Thyroid gland (tissue), 4 donors: ENCODE measurements around the gene MTUS2.

Experiments used
- CTCF ChIP-seq, 6 experiments: fragments of 200-600 bp in 3 of 6; fragments of 450-650 bp in 3 of 6; sonication (generic) in 3 of 6; IDR thresholded peaks; one replicate each; pipeline ENCODE4 v1.5.1; 2016 to 2019; ENCODE audit warnings: antibody characterized with exemption in 6 of 6, mild to moderate bottlenecking in 2 of 6, inconsistent platforms in 1 of 6, moderate library complexity in 1 of 6
- POLR2A ChIP-seq, 2 donors: fragments of 450-650 bp; IDR thresholded peaks; one replicate each; pipeline ENCODE4 v1.6.1; 2017; ENCODE audit warnings: antibody characterized with exemption in 2 of 2, mild to moderate bottlenecking in 2 of 2, moderate library complexity in 1 of 2

GRCh38 chr13:29530901-29531300 is 710.8 kb downstream of the MTUS2 start:
- no peak for TF ChIP-seq CTCF (IDR thresholded peaks at IDR 0.05)
- no peak for TF ChIP-seq POLR2A (IDR thresholded peaks at IDR 0.05)
